SK-N-SH (cell line): ENCODE results near the gene RBM28. TPM values are rescaled to one million over a fixed set of nuclear protein-coding genes. Genes with fewer than 3 reads are reported as not detected.
A peak's percentile ranks its signal among the peaks of the same experiment; 100 is the strongest.

Experiments used
- CTCF ChIA-PET: fragments of 300-600, 350-600 bp; formaldehyde crosslinking; extraction: SDS; loops from one replicate; lab custom pipeline; 2021; lab: Yijun Ruan, JAX
- POLR2A ChIA-PET: fragments of 350-600 bp; sonication (Branson Sonifier 250); formaldehyde crosslinking; extraction: SDS; loops from one replicate; lab custom pipeline; 2020; ENCODE audit warnings: antibody characterized with exemption, inconsistent platforms; lab: Yijun Ruan, JAX
- DNase-seq: peaks from one replicate; pipeline ENCODE4 v3.0.0; 2012
- H2AFZ ChIP-seq: fragments of 200-600 bp; sonication (generic); 2 replicates; pipeline ENCODE4 v1.8.1; 2016; ENCODE audit warnings: antibody characterized with exemption, mild to moderate bottlenecking, low read depth
- H3F3A ChIP-seq: fragments of 200-600 bp; sonication (generic); replicated peaks from 2 replicates; pipeline ENCODE3; 2016; ENCODE audit warnings: antibody characterized with exemption, mild to moderate bottlenecking; ENCODE audit not compliant: insufficient read depth
- H3K27ac ChIP-seq, 2 experiments: fragments of 200-500 bp in 1 of 2; fragments of 200-600 bp in 1 of 2; sonication (Bioruptor generic) in 1 of 2; sonication (generic), shearing (Covaris generic) in 1 of 2; 2 replicates each; pipeline versions ENCODE4 v1.5.1 to v1.6.1; 2014 to 2016; ENCODE audit warnings: low read depth in 2 of 2, inconsistent platforms in 1 of 2, low read length in 1 of 2, mild to moderate bottlenecking in 1 of 2, mixed read lengths in 1 of 2
- H3K27me3 ChIP-seq: fragments of 200-600 bp; sonication (generic), shearing (Covaris generic); 2 replicates; pipeline ENCODE4 v1.6.1; 2016; ENCODE audit warnings: mixed run types; ENCODE audit not compliant: insufficient read depth
- H3K36me3 ChIP-seq, 2 experiments: fragments of 200-500 bp in 1 of 2; fragments of 200-600 bp in 1 of 2; sonication (Bioruptor generic) in 1 of 2; sonication (generic) in 1 of 2; replicated peaks in 1 of 2; 2 replicates each; pipeline versions ENCODE3 to v1.5.1; 2014 to 2016; ENCODE audit warnings: low read length in 1 of 2, mild to moderate bottlenecking in 1 of 2; ENCODE audit not compliant: insufficient read depth in 2 of 2, control insufficient read depth in 1 of 2
- H3K4me1 ChIP-seq, 2 experiments: fragments of 200-500 bp in 1 of 2; fragments of 200-600 bp in 1 of 2; sonication (Bioruptor generic) in 1 of 2; sonication (generic), shearing (Covaris generic) in 1 of 2; 2 replicates each; pipeline versions ENCODE4 v1.5.1 to v1.6.1; 2014 to 2016; ENCODE audit warnings: low read depth in 1 of 2, low read length in 1 of 2, mixed run types in 1 of 2; ENCODE audit not compliant: insufficient read depth in 2 of 2, control insufficient read depth in 1 of 2
- H3K4me2 ChIP-seq: fragments of 200-600 bp; sonication (generic), shearing (Covaris generic); 2 replicates; pipeline ENCODE4 v1.6.1; 2017; ENCODE audit warnings: mixed run types
- H3K4me3 ChIP-seq, 2 experiments: fragments of 200-500 bp in 1 of 2; fragments of 200-600 bp in 1 of 2; sonication (Bioruptor generic) in 1 of 2; sonication (generic), shearing (Covaris generic) in 1 of 2; 2 replicates each; pipeline versions ENCODE4 v1.5.1 to v1.8.1; 2014 to 2016; ENCODE audit warnings: low read depth in 2 of 2, inconsistent platforms in 1 of 2, low read length in 1 of 2, mild to moderate bottlenecking in 1 of 2, mixed read lengths in 1 of 2, moderate library complexity in 1 of 2
- H3K79me2 ChIP-seq: fragments of 200-600 bp; sonication (generic); 2 replicates; pipeline ENCODE4 v1.8.1; 2017; ENCODE audit warnings: mild to moderate bottlenecking; ENCODE audit not compliant: insufficient read depth
- H3K9ac ChIP-seq: fragments of 200-600 bp; sonication (generic); 2 replicates; pipeline ENCODE4 v1.6.1; 2017; ENCODE audit warnings: mixed run types
- H3K9me2 ChIP-seq: fragments of 200-600 bp; sonication (generic); 2 replicates; pipeline ENCODE4 v1.6.1; 2017; ENCODE audit warnings: mixed run types
- H3K9me3 ChIP-seq: fragments of 200-600 bp; sonication (generic); 2 replicates; pipeline ENCODE4 v1.6.1; 2017; ENCODE audit warnings: mixed run types, mild to moderate bottlenecking, moderate library complexity
- H4K20me1 ChIP-seq: fragments of 200-600 bp; sonication (generic); 2 replicates; pipeline ENCODE4 v1.6.1; 2017; ENCODE audit warnings: mild to moderate bottlenecking, mixed run types; ENCODE audit not compliant: insufficient read depth
- CHD2 ChIP-seq: fragments of 150-350 bp; IDR thresholded peaks from 2 replicates; pipeline ENCODE4 v1.6.1; 2018; ENCODE audit warnings: low read length; ENCODE audit not compliant: partially characterized antibody
- EP300 ChIP-seq, 2 experiments: IDR thresholded peaks; 2 replicates each; pipeline versions ENCODE4 v1.4.0 to v1.6.1; 2012; ENCODE audit warnings: borderline replicate concordance in 1 of 2, low read depth in 1 of 2, low read length in 1 of 2
- EZH2phosphoT487 ChIP-seq: fragments of 200-600 bp; sonication (generic); IDR thresholded peaks from 2 replicates; pipeline ENCODE4 v1.6.1; 2017; ENCODE audit warnings: low read depth, mixed run types, mild to moderate bottlenecking, antibody characterized with exemption, moderate library complexity, borderline replicate concordance
- FOXJ3 ChIP-seq: sonication (generic); formaldehyde crosslinking; IDR thresholded peaks from 2 replicates; pipeline ENCODE4 v1.5.1; 2020; ENCODE audit warnings: mild to moderate bottlenecking, missing genetic modification reagents
- GABPA ChIP-seq: IDR thresholded peaks from 2 replicates; pipeline ENCODE4 v1.4.0; 2012; ENCODE audit warnings: low read depth, mild to moderate bottlenecking
- JUND ChIP-seq: IDR thresholded peaks from 2 replicates; pipeline ENCODE4 v1.4.0; 2012
- MEF2A ChIP-seq: IDR thresholded peaks from 2 replicates; pipeline ENCODE4 v1.4.0; 2012; ENCODE audit warnings: low read depth, borderline replicate concordance
- NFIC ChIP-seq: IDR thresholded peaks from 2 replicates; pipeline ENCODE4 v1.4.0; 2012; ENCODE audit warnings: borderline replicate concordance
- POLR2AphosphoS5 ChIP-seq: IDR thresholded peaks from 2 replicates; pipeline ENCODE4 v1.6.1; 2012; ENCODE audit warnings: low read depth, low read length
- RAD21 ChIP-seq: IDR thresholded peaks from 2 replicates; pipeline ENCODE4 v1.6.1; 2012; ENCODE audit warnings: mild to moderate bottlenecking, low read length
- RCOR1 ChIP-seq: fragments of 150-350 bp; IDR thresholded peaks from 2 replicates; pipeline ENCODE4 v1.6.1; 2017; ENCODE audit warnings: antibody characterized with exemption, low read length
- RFX5 ChIP-seq: IDR thresholded peaks from 2 replicates; pipeline ENCODE4 v1.6.1; 2012; ENCODE audit warnings: mild to moderate bottlenecking, improper control_type of control experiment, low read length
- RXRA ChIP-seq: IDR thresholded peaks from 2 replicates; pipeline ENCODE4 v1.4.0; 2012; ENCODE audit warnings: low read depth, mild to moderate bottlenecking, borderline replicate concordance
- SMC3 ChIP-seq: IDR thresholded peaks from 2 replicates; pipeline ENCODE4 v1.6.1; 2012; ENCODE audit warnings: low read depth, low read length, improper control_type of control experiment
- TAF1 ChIP-seq: IDR thresholded peaks from 2 replicates; pipeline ENCODE4 v1.6.1; 2012; ENCODE audit warnings: low read depth, mild to moderate bottlenecking, low read length, moderate library complexity, borderline replicate concordance
- TCF12 ChIP-seq: IDR thresholded peaks from 2 replicates; pipeline ENCODE4 v1.4.0; 2012
- YY1 ChIP-seq: IDR thresholded peaks from 2 replicates; pipeline ENCODE4 v1.4.0; 2012; ENCODE audit warnings: low read depth, mild to moderate bottlenecking
- WGBS: methylation state at CpG from one replicate; pipeline ENCODE4 v1.1.6; 2017; ENCODE audit warnings: low lambda C conversion rate; 5-methylcytosine and 5-hydroxymethylcytosine counted together
- polyA plus RNA-seq, 3 experiments: library from polyadenylated mRNA; depleted of rRNA; stranded (reverse); fragments of >200 nt; gene quantifications; 2 replicates each; pipeline ENCODE4 v1.2.3, GENCODE V29; 2012
- TF ChIP-seq, protein P1 (sequence below): IDR thresholded peaks from 2 replicates; pipeline ENCODE4 v1.6.1; 2012; ENCODE audit warnings: mild to moderate bottlenecking, low read depth, low read length, moderate library complexity
- TF ChIP-seq, protein P2 (sequence below): fragments of 150-350 bp; IDR thresholded peaks from 2 replicates; pipeline ENCODE4 v1.6.1; 2016; ENCODE audit warnings: mild to moderate bottlenecking, low read depth, low read length
- TF ChIP-seq, protein P3 (sequence below): IDR thresholded peaks from 2 replicates; pipeline ENCODE4 v1.4.0; 2012; ENCODE audit warnings: low read depth, borderline replicate concordance
- TF ChIP-seq, protein P4 (sequence below): IDR thresholded peaks from 2 replicates; pipeline ENCODE4 v1.4.0; 2012; ENCODE audit warnings: low read depth, borderline replicate concordance
- TF ChIP-seq, protein P5 (sequence below): fragments of 200-600 bp; sonication (generic); IDR thresholded peaks from 2 replicates; pipeline ENCODE4 v1.6.1; 2017; ENCODE audit warnings: antibody characterized with exemption, mild to moderate bottlenecking, moderate library complexity
- TF ChIP-seq, protein P6 (sequence below): IDR thresholded peaks from 2 replicates; pipeline ENCODE4; 2012

The RBM28 gene
- polyA plus RNA-seq, 1 of the 3 experiments (the other 2 are of a cell fraction), result 29.1 TPM

DNA sequence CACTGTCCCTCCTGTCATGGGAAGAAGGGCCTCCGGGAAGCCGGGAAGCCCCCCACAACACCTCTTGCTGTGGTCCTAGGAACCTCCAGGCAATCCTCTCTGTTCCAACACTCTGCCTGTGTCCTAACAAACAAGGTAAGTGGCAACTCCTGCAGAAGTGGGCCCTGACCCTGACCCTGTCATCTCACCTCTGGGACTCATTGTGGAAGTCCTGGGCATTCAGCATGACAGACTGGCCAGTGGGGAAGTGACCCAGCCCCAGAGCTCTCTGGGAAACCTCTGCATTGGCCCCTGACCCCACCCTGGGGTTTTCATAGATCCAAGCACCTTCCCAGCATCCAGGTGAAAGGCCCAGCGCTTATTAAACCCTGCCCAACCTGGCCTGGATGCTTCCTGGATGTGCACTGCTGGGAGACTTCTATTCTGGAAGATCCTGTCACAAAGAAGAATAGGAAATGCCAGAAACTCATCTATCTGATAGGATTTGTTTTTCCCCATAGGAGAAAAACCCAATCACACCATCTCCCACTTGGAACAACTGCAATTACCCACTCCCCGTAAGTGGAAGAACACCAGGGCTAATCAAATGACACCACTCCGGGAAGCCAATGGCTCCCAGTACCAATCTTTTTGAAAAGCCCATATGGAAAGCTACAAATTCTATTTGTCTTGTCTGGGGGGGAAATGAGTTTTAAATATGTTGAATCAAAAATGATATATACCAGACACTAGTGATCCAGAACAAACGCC, 78.4 kb downstream of the RBM28 start:
- CTCF ChIA-PET, result interaction anchor here (0.8 to 2.1 kb wide), 6 partner anchors 13 to 133 kb away, joined by 3 to 17 read pairs (median 4); partner anchors contain the start of gene RBM28
- 87% methylated on average over 6 of the region's 6 CpGs for WGBS
- TF ChIP-seq, protein P1, sequence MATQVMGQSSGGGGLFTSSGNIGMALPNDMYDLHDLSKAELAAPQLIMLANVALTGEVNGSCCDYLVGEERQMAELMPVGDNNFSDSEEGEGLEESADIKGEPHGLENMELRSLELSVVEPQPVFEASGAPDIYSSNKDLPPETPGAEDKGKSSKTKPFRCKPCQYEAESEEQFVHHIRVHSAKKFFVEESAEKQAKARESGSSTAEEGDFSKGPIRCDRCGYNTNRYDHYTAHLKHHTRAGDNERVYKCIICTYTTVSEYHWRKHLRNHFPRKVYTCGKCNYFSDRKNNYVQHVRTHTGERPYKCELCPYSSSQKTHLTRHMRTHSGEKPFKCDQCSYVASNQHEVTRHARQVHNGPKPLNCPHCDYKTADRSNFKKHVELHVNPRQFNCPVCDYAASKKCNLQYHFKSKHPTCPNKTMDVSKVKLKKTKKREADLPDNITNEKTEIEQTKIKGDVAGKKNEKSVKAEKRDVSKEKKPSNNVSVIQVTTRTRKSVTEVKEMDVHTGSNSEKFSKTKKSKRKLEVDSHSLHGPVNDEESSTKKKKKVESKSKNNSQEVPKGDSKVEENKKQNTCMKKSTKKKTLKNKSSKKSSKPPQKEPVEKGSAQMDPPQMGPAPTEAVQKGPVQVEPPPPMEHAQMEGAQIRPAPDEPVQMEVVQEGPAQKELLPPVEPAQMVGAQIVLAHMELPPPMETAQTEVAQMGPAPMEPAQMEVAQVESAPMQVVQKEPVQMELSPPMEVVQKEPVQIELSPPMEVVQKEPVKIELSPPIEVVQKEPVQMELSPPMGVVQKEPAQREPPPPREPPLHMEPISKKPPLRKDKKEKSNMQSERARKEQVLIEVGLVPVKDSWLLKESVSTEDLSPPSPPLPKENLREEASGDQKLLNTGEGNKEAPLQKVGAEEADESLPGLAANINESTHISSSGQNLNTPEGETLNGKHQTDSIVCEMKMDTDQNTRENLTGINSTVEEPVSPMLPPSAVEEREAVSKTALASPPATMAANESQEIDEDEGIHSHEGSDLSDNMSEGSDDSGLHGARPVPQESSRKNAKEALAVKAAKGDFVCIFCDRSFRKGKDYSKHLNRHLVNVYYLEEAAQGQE, result no peak
- TF ChIP-seq RAD21 (no peak), RXRA (no peak), FOXJ3 (CRISPR knock-in tag) (peak; percentile 41; the same call in 1 of the 2 replicates), RCOR1 (no peak; the same call in 1 of the 2 replicates), TCF12 (no peak), YY1 (no peak), EP300 (IDR thresholded peaks at IDR 0.05; ENCODE audit: borderline replicate concordance in 1 of 2, low read depth in 1 of 2, low read length in 1 of 2) (peak in 1 of 2 experiments; percentile 88; a peak in 2 of 4 replicates), TAF1 (no peak), RFX5 (no peak), SMC3 (no peak), JUND (no peak), GABPA (no peak), POLR2AphosphoS5 (no peak), MEF2A (no peak), EZH2phosphoT487 (no peak), CHD2 (no peak), NFIC (no peak)
- TF ChIP-seq, protein P2, sequence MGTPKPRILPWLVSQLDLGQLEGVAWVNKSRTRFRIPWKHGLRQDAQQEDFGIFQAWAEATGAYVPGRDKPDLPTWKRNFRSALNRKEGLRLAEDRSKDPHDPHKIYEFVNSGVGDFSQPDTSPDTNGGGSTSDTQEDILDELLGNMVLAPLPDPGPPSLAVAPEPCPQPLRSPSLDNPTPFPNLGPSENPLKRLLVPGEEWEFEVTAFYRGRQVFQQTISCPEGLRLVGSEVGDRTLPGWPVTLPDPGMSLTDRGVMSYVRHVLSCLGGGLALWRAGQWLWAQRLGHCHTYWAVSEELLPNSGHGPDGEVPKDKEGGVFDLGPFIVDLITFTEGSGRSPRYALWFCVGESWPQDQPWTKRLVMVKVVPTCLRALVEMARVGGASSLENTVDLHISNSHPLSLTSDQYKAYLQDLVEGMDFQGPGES, result no peak
- TF ChIP-seq, protein P3, sequence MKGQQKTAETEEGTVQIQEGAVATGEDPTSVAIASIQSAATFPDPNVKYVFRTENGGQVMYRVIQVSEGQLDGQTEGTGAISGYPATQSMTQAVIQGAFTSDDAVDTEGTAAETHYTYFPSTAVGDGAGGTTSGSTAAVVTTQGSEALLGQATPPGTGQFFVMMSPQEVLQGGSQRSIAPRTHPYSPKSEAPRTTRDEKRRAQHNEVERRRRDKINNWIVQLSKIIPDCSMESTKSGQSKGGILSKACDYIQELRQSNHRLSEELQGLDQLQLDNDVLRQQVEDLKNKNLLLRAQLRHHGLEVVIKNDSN, result no peak
- TF ChIP-seq, protein P4, sequence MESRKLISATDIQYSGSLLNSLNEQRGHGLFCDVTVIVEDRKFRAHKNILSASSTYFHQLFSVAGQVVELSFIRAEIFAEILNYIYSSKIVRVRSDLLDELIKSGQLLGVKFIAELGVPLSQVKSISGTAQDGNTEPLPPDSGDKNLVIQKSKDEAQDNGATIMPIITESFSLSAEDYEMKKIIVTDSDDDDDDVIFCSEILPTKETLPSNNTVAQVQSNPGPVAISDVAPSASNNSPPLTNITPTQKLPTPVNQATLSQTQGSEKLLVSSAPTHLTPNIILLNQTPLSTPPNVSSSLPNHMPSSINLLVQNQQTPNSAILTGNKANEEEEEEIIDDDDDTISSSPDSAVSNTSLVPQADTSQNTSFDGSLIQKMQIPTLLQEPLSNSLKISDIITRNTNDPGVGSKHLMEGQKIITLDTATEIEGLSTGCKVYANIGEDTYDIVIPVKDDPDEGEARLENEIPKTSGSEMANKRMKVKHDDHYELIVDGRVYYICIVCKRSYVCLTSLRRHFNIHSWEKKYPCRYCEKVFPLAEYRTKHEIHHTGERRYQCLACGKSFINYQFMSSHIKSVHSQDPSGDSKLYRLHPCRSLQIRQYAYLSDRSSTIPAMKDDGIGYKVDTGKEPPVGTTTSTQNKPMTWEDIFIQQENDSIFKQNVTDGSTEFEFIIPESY, result no peak
- TF ChIP-seq, protein P5, sequence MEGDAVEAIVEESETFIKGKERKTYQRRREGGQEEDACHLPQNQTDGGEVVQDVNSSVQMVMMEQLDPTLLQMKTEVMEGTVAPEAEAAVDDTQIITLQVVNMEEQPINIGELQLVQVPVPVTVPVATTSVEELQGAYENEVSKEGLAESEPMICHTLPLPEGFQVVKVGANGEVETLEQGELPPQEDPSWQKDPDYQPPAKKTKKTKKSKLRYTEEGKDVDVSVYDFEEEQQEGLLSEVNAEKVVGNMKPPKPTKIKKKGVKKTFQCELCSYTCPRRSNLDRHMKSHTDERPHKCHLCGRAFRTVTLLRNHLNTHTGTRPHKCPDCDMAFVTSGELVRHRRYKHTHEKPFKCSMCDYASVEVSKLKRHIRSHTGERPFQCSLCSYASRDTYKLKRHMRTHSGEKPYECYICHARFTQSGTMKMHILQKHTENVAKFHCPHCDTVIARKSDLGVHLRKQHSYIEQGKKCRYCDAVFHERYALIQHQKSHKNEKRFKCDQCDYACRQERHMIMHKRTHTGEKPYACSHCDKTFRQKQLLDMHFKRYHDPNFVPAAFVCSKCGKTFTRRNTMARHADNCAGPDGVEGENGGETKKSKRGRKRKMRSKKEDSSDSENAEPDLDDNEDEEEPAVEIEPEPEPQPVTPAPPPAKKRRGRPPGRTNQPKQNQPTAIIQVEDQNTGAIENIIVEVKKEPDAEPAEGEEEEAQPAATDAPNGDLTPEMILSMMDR, result no peak
- TF ChIP-seq, protein P6, sequence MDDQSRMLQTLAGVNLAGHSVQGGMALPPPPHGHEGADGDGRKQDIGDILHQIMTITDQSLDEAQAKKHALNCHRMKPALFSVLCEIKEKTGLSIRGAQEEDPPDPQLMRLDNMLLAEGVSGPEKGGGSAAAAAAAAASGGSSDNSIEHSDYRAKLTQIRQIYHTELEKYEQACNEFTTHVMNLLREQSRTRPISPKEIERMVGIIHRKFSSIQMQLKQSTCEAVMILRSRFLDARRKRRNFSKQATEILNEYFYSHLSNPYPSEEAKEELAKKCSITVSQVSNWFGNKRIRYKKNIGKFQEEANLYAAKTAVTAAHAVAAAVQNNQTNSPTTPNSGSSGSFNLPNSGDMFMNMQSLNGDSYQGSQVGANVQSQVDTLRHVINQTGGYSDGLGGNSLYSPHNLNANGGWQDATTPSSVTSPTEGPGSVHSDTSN, result no peak

More for the DNA sequence above, 78.4 kb downstream of the RBM28 start:
- no peak overlapping the region for H3K4me2 ChIP-seq
- no peak overlapping the region for H2AFZ ChIP-seq
- no peaks in the 10 kb centered on the region for H3K9me3 ChIP-seq
- H4K20me1 ChIP-seq, result no peaks in the 10 kb centered on the region
- no peaks in the 10 kb centered on the region for H3K36me3 ChIP-seq
- peak; percentile 79 for DNase-seq
- no peaks in the 10 kb centered on the region for H3K9me2 ChIP-seq
- no peaks in the 10 kb centered on the region for H3K79me2 ChIP-seq
- peaks cover 18 to 41% of the 10 kb centered on the region in 2 experiments; a peak in 3 of 4 replicates for H3K4me1 ChIP-seq
- H3K4me3 ChIP-seq, result no peak overlapping the region
- H3K27ac ChIP-seq, result peak overlapping the region in 1 of 2 experiments; percentile 99; a peak in 2 of 4 replicates
- H3K9ac ChIP-seq, result no peak overlapping the region
- no peaks in the 10 kb centered on the region for H3F3A ChIP-seq
- H3K27me3 ChIP-seq, result no peaks in the 10 kb centered on the region
- POLR2A ChIA-PET, result no interaction called here
